Activated CD4-positive, CD25-positive, alpha-beta regulatory T cell treated with anti-CD3 and anti-CD28 coated beads, Interleukin-2, amount 50 U/mL, for 72 hours (primary cell): ENCODE data around the gene USB1.

Source experiments
- DNase-seq: peaks from one replicate; pipeline ENCODE4 v3.0.0; 2021

The USB1 gene

GRCh38 chr16:58049232-58050185 lies 48.3 kb downstream of the USB1 start:
- DNase-seq = no peak

GRCh38 chr16:58051296-58051695 lies 50.1 kb downstream of the USB1 start:
- DNase-seq = no peak

GRCh38 chr16:58051821-58052603 lies 50.8 kb downstream of the USB1 start:
- DNase-seq = no peak

GRCh38 chr16:58053682-58054005 lies 52.4 kb downstream of the USB1 start:
- DNase-seq = no peak

- DNase-seq = no peak
Measured at GRCh38 chr16:58054289-58054688, 53.1 kb downstream of the USB1 start.

- no peak for DNase-seq
Measured at GRCh38 chr16:58056580-58056979, 55.4 kb downstream of the USB1 start.

- no peak for DNase-seq
Measured at GRCh38 chr16:58057121-58057520, 55.9 kb downstream of the USB1 start.

- DNase-seq = no peak
Measured at GRCh38 chr16:58057784-58058183, 56.6 kb downstream of the USB1 start.

GRCh38 chr16:58062821-58063220 lies 61.6 kb downstream of the USB1 start:
- DNase-seq = no peak

- no peak for DNase-seq
Measured at GRCh38 chr16:58063377-58064076, 62.3 kb downstream of the USB1 start.

GRCh38 chr16:58070585-58070984 lies 69.4 kb downstream of the USB1 start:
- DNase-seq = no peak
